ENCODE data around the gene FHIT. TPM values are rescaled to one million over a fixed set of nuclear protein-coding genes. Genes with fewer than 3 reads are reported as not detected.

FHIT gene
- total RNA-seq, 2 experiments from 2014 or later: 9.6 to 9.7 TPM

- ChIA-PET CTCF (no interaction called here), POLR2A (no interaction called here)
- H3K9me3 Mint-ChIP-seq: peaks cover 11% of the 10 kb centered on the region
- no peaks in the 10 kb centered on the region for H3K27me3 Mint-ChIP-seq
- H3K36me3 Mint-ChIP-seq (ENCODE audit: low read depth): no peaks in the 10 kb centered on the region
- no peak for DNase-seq
- no peak overlapping the region for H3K4me3 Mint-ChIP-seq
- H3K27ac Mint-ChIP-seq: no peak overlapping the region
- no peaks in the 10 kb centered on the region for H3K4me1 Mint-ChIP-seq
Measured at GRCh38 chr3:60954048-60954447, 297.2 kb downstream of the FHIT start.

GRCh38 chr3:60953351-60953750 lies 297.9 kb downstream of the FHIT start:
- peaks cover 11% of the 10 kb centered on the region for H3K9me3 Mint-ChIP-seq
- no peaks in the 10 kb centered on the region for H3K4me1 Mint-ChIP-seq
- no peaks in the 10 kb centered on the region for H3K27me3 Mint-ChIP-seq
- no peak overlapping the region for H3K4me3 Mint-ChIP-seq
- ChIA-PET POLR2A (no interaction called here), CTCF (no interaction called here)
- H3K27ac Mint-ChIP-seq: no peak overlapping the region
- DNase-seq: no peak
- no peaks in the 10 kb centered on the region for H3K36me3 Mint-ChIP-seq (ENCODE audit: low read depth)

- Mint-ChIP-seq H3K4me1 (no peaks in the 10 kb centered on the region), H3K27ac (no peak overlapping the region), H3K4me3 (no peak overlapping the region), H3K27me3 (no peaks in the 10 kb centered on the region), H3K36me3 (ENCODE audit: low read depth) (no peaks in the 10 kb centered on the region), H3K9me3 (peaks cover 7% of the 10 kb centered on the region)
- ChIA-PET POLR2A (no interaction called here), CTCF (no interaction called here)
- no peak for DNase-seq
Measured at GRCh38 chr3:60952055-60952454, 299.2 kb downstream of the FHIT start.

- H3K36me3 Mint-ChIP-seq (ENCODE audit: low read depth): no peaks in the 10 kb centered on the region
- POLR2A ChIA-PET: no interaction called here
- CTCF ChIA-PET: no interaction called here
- no peaks in the 10 kb centered on the region for H3K4me1 Mint-ChIP-seq
- no peaks in the 10 kb centered on the region for H3K9me3 Mint-ChIP-seq
- no peak for DNase-seq
- H3K27ac Mint-ChIP-seq: no peak overlapping the region
- no peaks in the 10 kb centered on the region for H3K27me3 Mint-ChIP-seq
- no peak overlapping the region for H3K4me3 Mint-ChIP-seq
Measured at GRCh38 chr3:60949146-60949545, 302.1 kb downstream of the FHIT start.

- H3K27me3 Mint-ChIP-seq: no peaks in the 10 kb centered on the region
- no peaks in the 10 kb centered on the region for H3K36me3 Mint-ChIP-seq (ENCODE audit: low read depth)
- ChIA-PET CTCF (no interaction called here), POLR2A (no interaction called here)
- H3K4me1 Mint-ChIP-seq: no peaks in the 10 kb centered on the region
- DNase-seq: no peak
- H3K27ac Mint-ChIP-seq: no peak overlapping the region
- no peak overlapping the region for H3K4me3 Mint-ChIP-seq
- no peaks in the 10 kb centered on the region for H3K9me3 Mint-ChIP-seq
Measured at GRCh38 chr3:60948488-60948887, 302.8 kb downstream of the FHIT start.

GRCh38 chr3:60935709-60936108 lies 315.5 kb downstream of the FHIT start:
- Mint-ChIP-seq H3K4me1 (no peaks in the 10 kb centered on the region), H3K27me3 (no peaks in the 10 kb centered on the region), H3K27ac (no peak overlapping the region), H3K4me3 (no peak overlapping the region), H3K9me3 (no peaks in the 10 kb centered on the region), H3K36me3 (ENCODE audit: low read depth) (no peaks in the 10 kb centered on the region)
- no peak for DNase-seq
- POLR2A ChIA-PET: no interaction called here
- CTCF ChIA-PET: no interaction called here

GRCh38 chr3:60933824-60934223 lies 317.4 kb downstream of the FHIT start:
- CTCF ChIA-PET: no interaction called here
- Mint-ChIP-seq H3K27me3 (no peaks in the 10 kb centered on the region), H3K27ac (no peak overlapping the region), H3K4me1 (no peaks in the 10 kb centered on the region), H3K4me3 (no peak overlapping the region), H3K9me3 (no peaks in the 10 kb centered on the region), H3K36me3 (ENCODE audit: low read depth) (no peaks in the 10 kb centered on the region)
- DNase-seq: no peak
- POLR2A ChIA-PET: no interaction called here

GRCh38 chr3:60932643-60933042 lies 318.6 kb downstream of the FHIT start:
- ChIA-PET POLR2A (no interaction called here), CTCF (no interaction called here)
- DNase-seq: no peak
- Mint-ChIP-seq H3K4me3 (no peak overlapping the region), H3K27ac (no peak overlapping the region), H3K27me3 (no peaks in the 10 kb centered on the region), H3K4me1 (no peaks in the 10 kb centered on the region), H3K9me3 (no peaks in the 10 kb centered on the region), H3K36me3 (ENCODE audit: low read depth) (no peaks in the 10 kb centered on the region)

- H3K36me3 Mint-ChIP-seq (ENCODE audit: low read depth): no peaks in the 10 kb centered on the region
- no peaks in the 10 kb centered on the region for H3K27me3 Mint-ChIP-seq
- no peak for DNase-seq
- ChIA-PET CTCF (no interaction called here), POLR2A (no interaction called here)
- H3K27ac Mint-ChIP-seq: no peak overlapping the region
- no peaks in the 10 kb centered on the region for H3K9me3 Mint-ChIP-seq
- H3K4me3 Mint-ChIP-seq: no peak overlapping the region
- no peaks in the 10 kb centered on the region for H3K4me1 Mint-ChIP-seq
Measured at GRCh38 chr3:60932170-60932569, 319.1 kb downstream of the FHIT start.

- Mint-ChIP-seq H3K36me3 (ENCODE audit: low read depth) (no peaks in the 10 kb centered on the region), H3K9me3 (no peaks in the 10 kb centered on the region), H3K27ac (no peak overlapping the region), H3K4me1 (no peaks in the 10 kb centered on the region), H3K4me3 (no peak overlapping the region), H3K27me3 (no peaks in the 10 kb centered on the region)
- ChIA-PET POLR2A (no interaction called here), CTCF (no interaction called here)
- no peak for DNase-seq
Measured at GRCh38 chr3:60931452-60931851, 319.8 kb downstream of the FHIT start.

- ChIA-PET POLR2A (no interaction called here), CTCF (no interaction called here)
- Mint-ChIP-seq H3K27ac (no peak overlapping the region), H3K27me3 (no peaks in the 10 kb centered on the region), H3K4me3 (no peak overlapping the region), H3K36me3 (ENCODE audit: low read depth) (no peaks in the 10 kb centered on the region), H3K4me1 (no peaks in the 10 kb centered on the region), H3K9me3 (peaks cover 7% of the 10 kb centered on the region)
- no peak for DNase-seq
Measured at GRCh38 chr3:60920519-60920918, 330.7 kb downstream of the FHIT start.

GRCh38 chr3:60919296-60919695 lies 332.0 kb downstream of the FHIT start:
- Mint-ChIP-seq H3K27ac (no peak overlapping the region), H3K9me3 (peaks cover 2% of the 10 kb centered on the region), H3K36me3 (ENCODE audit: low read depth) (no peaks in the 10 kb centered on the region), H3K4me3 (no peak overlapping the region), H3K27me3 (no peaks in the 10 kb centered on the region), H3K4me1 (no peaks in the 10 kb centered on the region)
- no peak for DNase-seq
- POLR2A ChIA-PET: no interaction called here
- CTCF ChIA-PET: no interaction called here

GRCh38 chr3:60917141-60917540 lies 334.1 kb downstream of the FHIT start:
- CTCF ChIA-PET: no interaction called here
- POLR2A ChIA-PET: no interaction called here
- H3K27me3 Mint-ChIP-seq: no peaks in the 10 kb centered on the region

GRCh38 chr3:60916546-60916945 lies 334.7 kb downstream of the FHIT start:
- ChIA-PET CTCF (no interaction called here), POLR2A (no interaction called here)
- DNase-seq: no peak
- H3K4me1 Mint-ChIP-seq: no peaks in the 10 kb centered on the region
- no peak overlapping the region for H3K4me3 Mint-ChIP-seq
- no peaks in the 10 kb centered on the region for H3K36me3 Mint-ChIP-seq (ENCODE audit: low read depth)
- no peaks in the 10 kb centered on the region for H3K27me3 Mint-ChIP-seq
- H3K27ac Mint-ChIP-seq: no peak overlapping the region
- peaks cover 2% of the 10 kb centered on the region for H3K9me3 Mint-ChIP-seq

More at GRCh38 chr3:60917141-60917540, 334.1 kb downstream of the FHIT start:
- Mint-ChIP-seq H3K27ac (no peak overlapping the region), H3K9me3 (peaks cover 2% of the 10 kb centered on the region), H3K4me3 (no peak overlapping the region), H3K4me1 (no peaks in the 10 kb centered on the region), H3K36me3 (ENCODE audit: low read depth) (no peaks in the 10 kb centered on the region)
- DNase-seq: no peak

- no peak overlapping the region for H3K27ac Mint-ChIP-seq
- H3K4me1 Mint-ChIP-seq: no peaks in the 10 kb centered on the region
- DNase-seq: no peak
- no peaks in the 10 kb centered on the region for H3K27me3 Mint-ChIP-seq
- no peak overlapping the region for H3K4me3 Mint-ChIP-seq
- no peaks in the 10 kb centered on the region for H3K36me3 Mint-ChIP-seq (ENCODE audit: low read depth)
- no peaks in the 10 kb centered on the region for H3K9me3 Mint-ChIP-seq
- ChIA-PET CTCF (no interaction called here), POLR2A (no interaction called here)
Measured at GRCh38 chr3:60913474-60913873, 337.8 kb downstream of the FHIT start.
